HG02970 (cell line): ENCODE results near the gene ZNF462.

ENCODE experiments used
- ATAC-seq: cut with Tn5 transposase; IDR thresholded peaks from one replicate; pipeline ENCODE4 v1.9.1; 2021; ENCODE audit warnings: mild to moderate bottlenecking, moderate library complexity, moderate number of reproducible peaks; ENCODE audit not compliant: unreplicated experiment, low FRiP score

Gene ZNF462

DNA sequence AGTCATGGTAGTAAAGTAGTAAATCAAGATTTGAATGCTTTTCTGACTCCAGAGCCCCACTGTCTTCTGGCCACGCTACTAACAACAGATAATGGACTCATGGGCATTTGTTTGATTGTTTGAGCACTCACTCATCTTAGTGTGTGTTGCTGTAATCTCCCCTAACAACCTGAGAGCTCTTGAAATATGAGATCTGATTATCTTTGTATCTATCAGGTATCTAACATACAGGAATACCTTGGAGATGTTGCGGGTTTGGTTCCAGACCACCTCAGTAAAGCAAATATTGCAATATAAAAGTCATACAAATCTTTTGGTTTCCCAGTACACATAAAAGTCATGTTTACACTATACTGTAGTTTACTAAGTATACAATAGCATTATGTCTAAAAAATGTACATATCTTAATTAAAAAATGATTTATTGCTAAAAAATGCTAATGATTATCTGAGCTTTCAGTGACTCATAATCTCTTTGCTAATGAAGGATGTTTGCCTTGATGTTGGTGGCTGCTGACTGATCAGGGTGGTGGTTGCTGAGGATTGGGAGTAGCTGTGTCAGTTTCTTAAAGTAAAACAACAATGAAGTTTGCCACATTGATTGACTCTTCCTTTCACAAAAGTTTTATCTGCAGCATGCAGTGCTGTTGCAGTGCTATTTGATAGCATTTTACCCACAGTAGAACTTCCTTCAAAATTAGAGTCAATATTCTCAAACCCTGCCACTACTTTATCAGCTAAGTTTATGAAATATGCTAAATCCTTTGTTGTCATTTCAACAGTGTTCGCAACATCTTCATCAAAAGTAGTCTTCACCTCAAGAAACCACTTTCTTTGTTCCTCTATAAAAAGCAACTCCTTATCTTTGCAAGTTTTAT lies 92.2 kb downstream of the ZNF462 start:
- no peak for ATAC-seq

GRCh38 chr9:106956971-106957370 lies 94.0 kb downstream of the ZNF462 start:
- no peak for ATAC-seq

DNA sequence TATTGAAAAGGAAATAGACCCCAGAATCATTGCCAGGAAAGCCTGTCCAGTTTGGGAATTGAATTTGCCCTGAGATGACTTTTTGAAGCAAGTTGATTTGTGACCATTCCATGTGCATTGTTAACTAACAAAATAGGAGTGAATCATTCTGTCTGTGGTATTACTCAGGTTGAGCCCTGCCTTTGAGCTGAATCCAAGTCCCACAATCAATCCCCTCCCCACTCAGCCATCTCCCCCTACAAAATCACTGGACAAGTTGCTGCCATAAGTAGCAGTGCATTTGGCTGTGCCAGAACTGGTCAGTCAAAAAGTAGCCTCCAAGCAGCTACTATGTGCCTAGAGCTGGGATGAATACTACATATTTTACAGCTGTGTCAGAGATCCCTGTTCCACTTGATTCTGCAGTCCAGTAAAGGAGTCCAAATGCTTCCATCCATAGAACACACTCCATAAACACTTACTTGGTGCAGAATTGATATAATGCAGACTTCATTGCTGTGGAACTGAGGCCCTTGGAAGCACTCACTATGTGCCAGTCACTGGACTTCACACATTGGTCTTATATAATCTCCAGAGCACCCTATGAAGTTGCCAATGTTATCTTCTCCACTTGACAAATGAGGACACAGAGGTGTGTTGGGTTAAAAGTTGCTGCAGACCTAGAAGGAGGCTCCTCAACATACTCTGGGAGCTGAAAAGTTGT lies 96.1 kb downstream of the ZNF462 start:
- no peak for ATAC-seq

DNA sequence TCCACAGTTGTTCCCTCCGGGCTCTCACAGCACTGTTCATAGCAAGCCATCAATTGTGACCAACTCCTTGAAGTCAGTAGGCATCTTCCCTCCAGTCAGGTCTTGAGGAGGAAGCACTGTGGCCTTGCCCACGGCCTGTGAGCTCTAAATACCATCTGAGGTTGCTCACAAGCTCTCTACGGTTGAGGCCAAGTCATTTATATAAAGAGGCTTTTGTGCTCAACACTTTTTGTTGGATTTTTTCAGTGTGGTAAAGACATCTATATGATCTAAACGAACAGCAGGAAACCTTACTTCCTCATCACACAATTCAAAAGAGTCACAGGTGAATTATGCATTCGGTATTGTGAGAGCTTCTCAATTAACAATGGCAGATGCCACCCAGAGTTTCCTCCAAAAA lies 97.3 kb downstream of the ZNF462 start:
- ATAC-seq, result no peak

GRCh38 chr9:106961623-106962022 lies 98.7 kb downstream of the ZNF462 start:
- ATAC-seq, result no peak

GRCh38 chr9:106962122-106962521 lies 99.2 kb downstream of the ZNF462 start:
- ATAC-seq, result no peak

GRCh38 chr9:106962615-106963363 lies 99.8 kb downstream of the ZNF462 start:
- no peak for ATAC-seq

DNA sequence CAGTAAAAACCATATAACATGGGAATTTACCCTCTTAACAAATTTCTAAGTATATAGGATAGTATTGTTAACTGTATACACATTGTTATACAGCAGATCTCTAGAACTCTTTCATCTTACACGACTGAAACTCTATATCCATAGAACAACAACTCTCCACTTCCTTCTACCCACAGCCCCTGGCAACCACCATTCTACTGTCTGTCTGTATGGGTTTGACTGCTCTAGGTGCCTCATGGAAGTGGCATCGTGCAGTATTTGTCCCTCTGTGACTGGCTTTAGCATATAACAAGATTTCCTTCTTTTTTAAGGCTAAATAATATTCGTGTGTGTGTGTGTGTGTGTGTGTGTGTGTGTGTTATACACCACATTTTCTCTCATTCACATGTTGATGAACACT lies 100.7 kb downstream of the ZNF462 start:
- no peak for ATAC-seq

DNA sequence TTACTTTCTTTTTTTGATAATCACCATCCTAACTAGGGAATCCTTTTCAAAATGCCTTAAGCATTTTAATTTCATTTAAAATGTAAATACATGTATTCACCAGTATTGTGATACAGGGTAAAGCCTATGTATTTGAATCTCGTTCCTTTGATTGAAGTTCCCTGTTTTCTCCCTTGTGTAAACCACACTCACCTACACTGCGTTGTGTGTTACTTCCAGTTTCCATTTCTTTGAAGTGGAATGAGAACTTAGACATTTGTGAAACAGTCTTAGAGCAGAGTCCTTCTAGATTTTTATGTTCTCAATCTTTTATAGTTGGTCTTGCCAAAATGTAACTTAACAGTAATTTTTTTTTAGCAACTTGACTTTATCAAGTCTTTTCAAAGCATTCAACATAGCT lies 101.4 kb downstream of the ZNF462 start:
- ATAC-seq, result no peak

- ATAC-seq, result no peak
Measured at GRCh38 chr9:106964822-106965525, 102.0 kb downstream of the ZNF462 start.

DNA sequence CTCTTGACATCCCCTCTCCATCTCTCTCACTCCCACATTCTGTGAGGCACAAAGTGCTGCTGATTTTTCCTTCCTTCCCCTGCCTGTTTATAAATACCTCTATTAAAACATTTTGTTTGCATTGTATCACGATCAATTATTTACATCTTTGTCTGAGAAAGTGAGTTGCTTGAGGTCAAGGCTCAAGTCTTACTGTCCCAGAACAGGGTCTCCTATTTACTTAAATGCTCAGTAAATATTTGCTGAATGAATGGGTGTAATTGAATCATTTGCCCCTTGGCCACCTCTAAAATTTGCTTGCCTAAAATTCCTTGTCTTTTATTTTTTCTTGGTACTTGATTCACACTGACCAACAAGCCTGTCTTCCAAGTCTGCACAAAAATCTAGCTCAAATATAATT lies 103.5 kb downstream of the ZNF462 start:
- no peak for ATAC-seq

- ATAC-seq, result no peak
Measured at GRCh38 chr9:106969696-106970095, 106.7 kb downstream of the ZNF462 start.

GRCh38 chr9:106970219-106970975 lies 107.4 kb downstream of the ZNF462 start:
- no peak for ATAC-seq

DNA sequence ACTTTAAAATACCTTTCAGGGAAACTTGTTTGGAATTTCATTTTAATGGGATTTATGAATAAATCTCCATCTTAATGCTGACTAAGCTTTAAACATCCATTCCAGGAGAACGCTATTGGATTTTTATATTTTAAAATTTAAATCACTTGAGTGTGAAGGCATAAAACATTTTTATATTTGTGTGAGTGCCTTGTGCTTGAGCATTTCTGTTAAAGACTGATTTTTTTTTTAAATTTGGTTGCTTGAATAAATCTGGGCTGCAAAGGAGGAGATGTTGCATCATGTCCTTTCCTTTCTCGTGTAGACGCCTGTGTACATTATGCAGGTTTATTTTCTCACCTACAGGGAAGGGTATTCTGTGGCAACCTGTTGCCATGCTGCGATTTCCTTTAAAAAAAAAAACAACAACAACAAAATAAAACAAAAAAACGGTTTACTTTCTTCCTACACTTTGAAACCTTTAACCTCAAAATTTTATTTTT lies 108.1 kb downstream of the ZNF462 start:
- ATAC-seq, result no peak

DNA sequence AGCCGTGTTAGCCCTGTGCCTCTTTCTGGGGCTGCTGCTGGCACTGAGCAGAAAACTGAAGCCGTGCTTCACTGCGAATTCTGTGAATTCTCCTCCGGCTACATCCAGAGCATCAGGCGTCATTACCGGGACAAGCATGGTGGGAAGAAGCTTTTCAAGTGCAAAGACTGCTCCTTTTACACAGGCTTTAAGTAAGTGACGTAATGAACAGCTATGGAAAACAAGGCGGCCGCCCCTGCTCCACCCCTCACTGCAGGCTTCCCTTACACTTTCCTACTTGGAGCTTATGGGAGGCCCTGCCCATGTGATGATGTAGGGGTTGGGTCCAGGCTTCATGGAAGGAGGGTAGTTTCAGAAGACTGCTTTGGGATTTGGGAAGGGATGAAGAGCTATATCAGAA lies 109.1 kb downstream of the ZNF462 start:
- no peak for ATAC-seq

DNA sequence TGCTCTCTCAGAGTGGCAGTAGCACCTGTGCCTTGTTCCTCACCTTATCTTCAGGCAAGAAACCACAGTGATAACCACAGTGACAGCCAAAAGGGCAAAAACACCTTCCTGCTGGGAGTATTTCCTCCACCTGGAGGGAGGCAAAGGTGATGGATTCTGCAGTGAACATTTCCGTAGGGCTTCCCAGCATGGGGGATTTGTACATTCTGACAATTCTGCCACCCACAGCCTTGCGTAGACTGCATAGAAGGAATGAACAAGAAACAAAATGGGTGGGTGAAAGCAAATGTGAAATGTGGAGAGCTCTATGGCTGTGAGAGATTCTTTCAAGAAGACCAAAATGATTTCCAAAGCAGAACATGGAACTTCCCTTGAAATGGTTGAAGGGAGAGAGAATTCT lies 111.4 kb downstream of the ZNF462 start:
- ATAC-seq, result no peak

- ATAC-seq, result no peak
Measured at GRCh38 chr9:106976772-106977171, 113.8 kb downstream of the ZNF462 start.

DNA sequence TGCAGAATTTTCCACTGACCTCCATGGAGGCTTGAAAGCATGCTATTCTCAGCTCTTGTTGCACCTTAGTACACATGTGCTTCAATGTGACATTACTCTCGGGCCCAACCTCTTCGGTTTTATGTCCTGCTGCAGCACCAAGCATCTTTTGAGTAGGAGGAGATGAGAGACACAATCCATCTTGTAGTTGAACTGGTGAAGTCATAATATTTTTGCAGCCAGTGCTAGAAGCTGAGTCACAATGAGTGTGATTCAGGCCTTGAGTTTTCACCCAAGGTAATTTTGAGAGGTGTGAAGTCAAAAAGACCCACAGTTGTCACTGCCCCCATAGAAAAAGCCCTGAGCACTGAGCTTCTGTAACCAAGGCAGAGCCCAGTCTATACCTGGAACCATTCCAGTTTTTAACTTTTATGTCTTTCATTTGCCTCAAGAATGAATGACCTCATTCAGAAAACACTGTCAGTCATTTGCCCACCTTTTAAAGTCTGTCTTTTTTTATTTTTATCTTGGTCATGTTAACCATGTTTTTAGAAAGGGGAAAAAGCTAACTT lies 117.7 kb downstream of the ZNF462 start:
- ATAC-seq, result no peak
